ENCODE data around the gene CBX5. TPM values are rescaled to one million over a fixed set of nuclear protein-coding genes. Genes with fewer than 3 reads are reported as not detected.
"Not testable (repeated sequence)": the region's sequence is repeated elsewhere in the genome, so short reads cannot be mapped to it uniquely, and the experiment has no call there.

The CBX5 gene
- polyA plus RNA-seq, 1 of the 3 experiments (the other 2 are of a cell fraction): 11.6 TPM

- DNase-seq; H3K79me2 ChIP-seq (ENCODE audit: insufficient read depth); H3K27me3 ChIP-seq (ENCODE audit: insufficient read depth); H3K27ac ChIP-seq (ENCODE audit: low read depth in 2 of 2, low read length in 1 of 2); H4K20me1 ChIP-seq (ENCODE audit: insufficient read depth); H2AFZ ChIP-seq (ENCODE audit: low read depth); H3K4me3 ChIP-seq (ENCODE audit: low read depth in 2 of 2, low read length in 1 of 2); H3K9ac ChIP-seq; POLR2A ChIA-PET; H3K9me2 ChIP-seq; H3K9me3 ChIP-seq; H3K36me3 ChIP-seq (replicated peaks in 1 of 2; ENCODE audit: control insufficient read depth in 1 of 2, insufficient read depth in 2 of 2, low read length in 1 of 2); H3K4me2 ChIP-seq: not testable (repeated sequence)
- peaks cover 2 to 18% of the 10 kb centered on the region in 2 experiments; a peak in 3 of 4 replicates for H3K4me1 ChIP-seq (ENCODE audit: control insufficient read depth in 1 of 2, insufficient read depth in 2 of 2, low read depth in 1 of 2, low read length in 1 of 2)
- CTCF ChIA-PET: interaction anchor here (0.7 to 6.7 kb wide), 11 partner anchors 9 to 243 kb away, joined by 3 to 60 read pairs (median 4); partner anchors contain the start of genes CBX5, COPZ1, HNRNPA1 and HOXC10
- H3F3A ChIP-seq (replicated peaks; ENCODE audit: insufficient read depth): peaks cover 33% of the 10 kb centered on the region
- 82% methylated on average over 6 of the region's 6 CpGs for WGBS (ENCODE audit: low lambda C conversion rate)
Observed at GRCh38 chr12:54227927-54228326, 52.0 kb downstream of the CBX5 start.

- H3K9me3 ChIP-seq: no peaks in the 10 kb centered on the region
- no peaks in the 10 kb centered on the region for H4K20me1 ChIP-seq (ENCODE audit: insufficient read depth)
- H3K27ac ChIP-seq (ENCODE audit: low read depth in 2 of 2, low read length in 1 of 2): no peak overlapping the region
- no peak overlapping the region for H2AFZ ChIP-seq (ENCODE audit: low read depth)
- H3K36me3 ChIP-seq (replicated peaks in 1 of 2; ENCODE audit: control insufficient read depth in 1 of 2, insufficient read depth in 2 of 2, low read length in 1 of 2): no peaks in the 10 kb centered on the region
- no peaks in the 10 kb centered on the region for H3K27me3 ChIP-seq (ENCODE audit: insufficient read depth)
- no peaks in the 10 kb centered on the region for H3K9me2 ChIP-seq
- peaks cover 2 to 19% of the 10 kb centered on the region in 2 experiments; a peak in 3 of 4 replicates for H3K4me1 ChIP-seq (ENCODE audit: control insufficient read depth in 1 of 2, insufficient read depth in 2 of 2, low read depth in 1 of 2, low read length in 1 of 2)
- no peak overlapping the region for H3K9ac ChIP-seq
- DNase-seq: no peak
- ChIA-PET CTCF (interaction anchor here (0.7 to 6.7 kb wide), 9 partner anchors 12 to 242 kb away, joined by 3 to 60 read pairs (median 3); partner anchors contain the start of genes CBX5, COPZ1, HNRNPA1 and HOXC10), POLR2A (no interaction called here)
- H3K4me3 ChIP-seq (ENCODE audit: low read depth in 2 of 2, low read length in 1 of 2): no peak overlapping the region
- peaks cover 32% of the 10 kb centered on the region for H3F3A ChIP-seq (replicated peaks; ENCODE audit: insufficient read depth)
- H3K4me2 ChIP-seq: no peak overlapping the region
- 85% methylated on average over 4 of the region's 4 CpGs for WGBS (ENCODE audit: low lambda C conversion rate)
- H3K79me2 ChIP-seq (ENCODE audit: insufficient read depth): no peaks in the 10 kb centered on the region
- TF ChIP-seq SMC3 (IDR thresholded peaks at IDR 0.05; ENCODE audit: low read depth, low read length) (no peak), CTCF (IDR thresholded peaks at IDR 0.05) (no peak), MXI1 (IDR thresholded peaks at IDR 0.05; ENCODE audit: low read depth, low read length) (no peak), REST (IDR thresholded peaks at IDR 0.05; ENCODE audit: low read depth, low read length) (no peak), ZBTB33 (IDR thresholded peaks at IDR 0.05; ENCODE audit: borderline replicate concordance, low read depth) (no peak), JUND (IDR thresholded peaks at IDR 0.05) (no peak), MAX (IDR thresholded peaks at IDR 0.05; ENCODE audit: low read depth) (no peak), FOSL2 (IDR thresholded peaks at IDR 0.05; ENCODE audit: borderline replicate concordance, low read depth) (no peak), IRF3 (IDR thresholded peaks at IDR 0.05; ENCODE audit: low read depth, low read length) (no peak), RXRA (IDR thresholded peaks at IDR 0.05; ENCODE audit: borderline replicate concordance, low read depth) (no peak), GATA2 (CRISPR knock-in tag; IDR thresholded peaks at IDR 0.05) (no peak), RAD21 (IDR thresholded peaks at IDR 0.05; ENCODE audit: low read length) (no peak), CHD2 (IDR thresholded peaks at IDR 0.05; ENCODE audit: low read length, partially characterized antibody) (no peak), USF2 (IDR thresholded peaks at IDR 0.05; ENCODE audit: borderline replicate concordance, low read depth, low read length) (no peak), USF1 (IDR thresholded peaks at IDR 0.05; ENCODE audit: borderline replicate concordance, low read depth) (no peak)
Observed at GRCh38 chr12:54227376-54227775, 52.5 kb downstream of the CBX5 start.

All from SK-N-SH (cell line).